ENCODE results near the gene NEIL3. TPM values are rescaled to one million over a fixed set of nuclear protein-coding genes. Genes with fewer than 3 reads are reported as not detected.

Gene NEIL3, protein sequence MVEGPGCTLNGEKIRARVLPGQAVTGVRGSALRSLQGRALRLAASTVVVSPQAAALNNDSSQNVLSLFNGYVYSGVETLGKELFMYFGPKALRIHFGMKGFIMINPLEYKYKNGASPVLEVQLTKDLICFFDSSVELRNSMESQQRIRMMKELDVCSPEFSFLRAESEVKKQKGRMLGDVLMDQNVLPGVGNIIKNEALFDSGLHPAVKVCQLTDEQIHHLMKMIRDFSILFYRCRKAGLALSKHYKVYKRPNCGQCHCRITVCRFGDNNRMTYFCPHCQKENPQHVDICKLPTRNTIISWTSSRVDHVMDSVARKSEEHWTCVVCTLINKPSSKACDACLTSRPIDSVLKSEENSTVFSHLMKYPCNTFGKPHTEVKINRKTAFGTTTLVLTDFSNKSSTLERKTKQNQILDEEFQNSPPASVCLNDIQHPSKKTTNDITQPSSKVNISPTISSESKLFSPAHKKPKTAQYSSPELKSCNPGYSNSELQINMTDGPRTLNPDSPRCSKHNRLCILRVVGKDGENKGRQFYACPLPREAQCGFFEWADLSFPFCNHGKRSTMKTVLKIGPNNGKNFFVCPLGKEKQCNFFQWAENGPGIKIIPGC
- under 1 TPM in 1 of 4 donors, not detected in 3; 0.59 TPM for total RNA-seq

DNA sequence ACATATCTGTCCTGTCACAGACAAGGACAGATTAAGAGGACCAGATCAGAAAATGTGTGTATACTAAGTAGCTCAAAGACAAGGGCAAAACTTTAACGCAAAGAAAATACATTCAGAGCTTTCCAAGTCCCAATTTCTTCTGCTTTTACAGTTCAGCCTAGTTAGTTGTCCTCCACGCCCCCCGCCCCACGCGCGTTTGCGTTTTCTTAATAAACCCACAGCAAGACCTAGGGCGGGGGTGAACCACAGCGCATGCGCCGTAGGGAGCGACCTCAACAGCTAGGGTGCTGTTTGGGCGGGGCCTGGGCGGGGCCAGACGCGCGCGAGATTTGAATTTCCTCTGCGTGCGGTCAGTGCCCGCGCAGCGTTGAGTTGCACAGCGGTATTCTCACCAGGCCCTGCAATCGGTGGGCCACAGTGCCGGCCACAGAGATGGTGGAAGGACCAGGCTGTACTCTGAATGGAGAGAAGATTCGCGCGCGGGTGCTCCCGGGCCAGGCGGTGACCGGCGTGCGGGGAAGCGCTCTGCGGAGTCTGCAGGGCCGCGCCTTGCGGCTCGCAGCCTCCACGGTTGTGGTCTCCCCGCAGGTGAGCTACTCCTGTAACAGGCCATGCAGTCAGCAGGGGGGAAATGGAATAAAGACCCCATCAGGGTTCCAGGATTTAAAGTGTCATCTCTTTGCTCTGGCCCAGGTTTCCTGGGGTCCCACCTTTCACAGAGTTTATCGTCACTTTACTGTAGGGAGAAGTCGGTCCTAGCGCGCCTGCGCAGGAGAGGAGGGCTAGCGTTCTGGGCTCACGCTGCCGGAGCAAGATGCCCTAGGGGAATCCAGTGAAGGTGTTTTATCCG lies at the start of gene NEIL3:
NEIL3 (plus strand) TSS at position 353 of the 850 bp plus-strand sequence; CDS start at position 433, 80 bp downstream.
- WGBS, 2 donors, result 1 to 2% methylated on average over 33 to 36 of the region's 52 CpGs
- Histone ChIP-seq H3K27ac (no peak within 1 kb of the TSS), H3K27me3 (no peaks in the 10 kb centered on the region), H3K36me3 (no peaks in the 10 kb centered on the region), H3K9me3 (no peaks in the 10 kb centered on the region), H3K4me3 (replicated peaks in 1 of 3) (peak within 1 kb of the TSS in 2 of 3 donors; percentile 12 to 49), H3K4me1 (peaks cover 8 to 18% of the 10 kb centered on the region in 2 donors)
- TF ChIP-seq CTCF (IDR thresholded peaks at IDR 0.05) (no peak), POLR2A (IDR thresholded peaks at IDR 0.05) (no peak)
- peak; percentile 85 to 92 for DNase-seq
- intact Hi-C loops (cut with DNase I), result no loop called here

DNA sequence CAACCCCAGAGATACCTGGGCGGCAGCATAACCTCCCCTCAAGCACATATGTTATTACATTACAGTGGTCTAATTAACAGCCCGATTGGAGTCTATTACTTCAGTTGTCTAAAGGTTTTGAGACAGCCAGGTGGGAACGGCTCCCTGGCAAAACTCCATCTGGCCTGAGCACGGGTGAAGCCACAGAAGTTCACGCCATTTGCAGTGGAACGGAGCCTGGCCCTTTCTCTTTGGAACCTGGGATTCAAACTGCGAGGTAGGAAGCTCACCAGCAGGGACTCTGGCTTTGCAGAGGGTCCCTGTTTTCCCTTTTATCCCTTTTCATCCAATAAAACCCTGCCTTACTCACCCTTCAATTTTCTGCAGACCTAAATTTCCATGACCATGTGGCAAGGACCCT lies 45.9 kb upstream of the NEIL3 start:
- Histone ChIP-seq H3K27me3 (no peaks in the 10 kb centered on the region), H3K27ac (no peak overlapping the region), H3K36me3 (no peaks in the 10 kb centered on the region), H3K4me1 (no peaks in the 10 kb centered on the region), H3K4me3 (replicated peaks in 1 of 3) (no peak overlapping the region), H3K9me3 (no peaks in the 10 kb centered on the region)
- TF ChIP-seq CTCF (IDR thresholded peaks at IDR 0.05) (no peak), POLR2A (IDR thresholded peaks at IDR 0.05) (no peak)
- no peak for DNase-seq
- 90 to 91% methylated on average over 7 of the region's 7 CpGs for WGBS, 2 donors
- intact Hi-C loops (cut with DNase I), result no loop called here

- H3K36me3 ChIP-seq, result no peaks in the 10 kb centered on the region
- H3K27ac ChIP-seq, result no peak overlapping the region
- H3K27me3 ChIP-seq, result no peaks in the 10 kb centered on the region
- H3K4me1 ChIP-seq, result no peaks in the 10 kb centered on the region
- intact Hi-C loops (cut with DNase I), result no loop called here
- TF ChIP-seq CTCF (IDR thresholded peaks at IDR 0.05), result no peak
- TF ChIP-seq POLR2A (IDR thresholded peaks at IDR 0.05), result no peak
- no peak for DNase-seq
- WGBS, 2 donors, result 45 to 48% methylated on average over 2 of the region's 2 CpGs
- H3K4me3 ChIP-seq (replicated peaks in 1 of 3), result no peak overlapping the region
- no peaks in the 10 kb centered on the region for H3K9me3 ChIP-seq
Observed at GRCh38 chr4:177264788-177265422, 44.8 kb upstream of the NEIL3 start.

- Histone ChIP-seq H3K4me1 (no peaks in the 10 kb centered on the region), H3K36me3 (no peaks in the 10 kb centered on the region), H3K4me3 (replicated peaks in 1 of 3) (no peak overlapping the region), H3K27ac (no peak overlapping the region), H3K9me3 (no peaks in the 10 kb centered on the region), H3K27me3 (no peaks in the 10 kb centered on the region)
- TF ChIP-seq CTCF (IDR thresholded peaks at IDR 0.05) (no peak), POLR2A (IDR thresholded peaks at IDR 0.05) (no peak)
- DNase-seq, result no peak
- intact Hi-C loops (cut with DNase I), result no loop called here
- WGBS, 2 donors, result 87 to 91% methylated on average over 3 of the region's 3 CpGs
Observed at GRCh38 chr4:177265729-177266128, 43.9 kb upstream of the NEIL3 start.
